ENCODE results near the gene PALS2. TPM values are rescaled to one million over a fixed set of nuclear protein-coding genes. Genes with fewer than 3 reads are reported as not detected.

Gene PALS2
- total RNA-seq, 1 experiment from 2014 or later, result 44.6 TPM

- H3K79me2 ChIP-seq (ENCODE audit: insufficient read depth, low read length), result peaks cover 92% of the 10 kb centered on the region
- intact Hi-C loops (cut with micrococcal nuclease), result no loop called here
Measured at GRCh38 chr7:24611130-24611529, 37.9 kb downstream of the PALS2 start.

GRCh38 chr7:24617957-24618616 lies 44.8 kb downstream of the PALS2 start:
- no peak overlapping the region for H3K9ac ChIP-seq (ENCODE audit: low read length)
- ChIA-PET RAD21 (ENCODE audit: low non-redundant PET in 1 of 2, low total read pairs in 2 of 2, uncharacterized antibody in 2 of 2, unreplicated experiment in 2 of 2) (no interaction called here), CTCF (no interaction called here), POLR2A (interaction anchor here (0.5 kb wide), 1 partner anchor 20 kb away, joined by 6 read pairs; no protein-coding TSS in a partner anchor)
- H3K27me3 ChIP-seq (ENCODE audit: insufficient read depth, low read length), result no peaks in the 10 kb centered on the region
- no peaks in the 10 kb centered on the region for H3K36me3 ChIP-seq (ENCODE audit: control insufficient read depth in 1 of 2, insufficient read depth in 2 of 2, low read length in 2 of 2)
- H3K9me2 ChIP-seq (ENCODE audit: insufficient read depth), result no peaks in the 10 kb centered on the region
- no peak for DNase-seq (ENCODE audit: low read depth, low spot score)
- H4K20me1 ChIP-seq (ENCODE audit: insufficient read depth), result peaks cover 5% of the 10 kb centered on the region; the same call in 1 of the 2 replicates
- H3K4me3 ChIP-seq (replicated peaks in 1 of 2; ENCODE audit: low read depth in 1 of 2, low read length in 2 of 2), result no peak overlapping the region
- no peaks in the 10 kb centered on the region for H3K9me3 ChIP-seq (ENCODE audit: control insufficient read depth in 1 of 2, insufficient read depth in 1 of 2, low read depth in 1 of 2, low read length in 2 of 2)
- intact Hi-C loops (cut with micrococcal nuclease), result no loop called here
- BruUV-seq (replicated peaks), result no TSS peak
- H3K4me1 ChIP-seq (ENCODE audit: control insufficient read depth in 1 of 2, insufficient read depth in 2 of 2, low read length in 2 of 2), result no peaks in the 10 kb centered on the region
- peaks cover 94% of the 10 kb centered on the region for H3K79me2 ChIP-seq (ENCODE audit: insufficient read depth, low read length)
- no peak overlapping the region for H3K27ac ChIP-seq (ENCODE audit: low read depth, low read length)
- no peak overlapping the region for H3K4me2 ChIP-seq (ENCODE audit: low read length)
- H2AFZ ChIP-seq (ENCODE audit: low read depth, low read length, poor library complexity, severe bottlenecking), result no peak overlapping the region
- no peak for ATAC-seq
- no peak for TF ChIP-seq SP1 (IDR thresholded peaks at IDR 0.05; ENCODE audit: low read depth)
- TF ChIP-seq ZFX (IDR thresholded peaks at IDR 0.05), result no peak
- no peak for TF ChIP-seq CEBPB (IDR thresholded peaks at IDR 0.05; ENCODE audit: low read depth)
- no peak for TF ChIP-seq RAD21 (IDR thresholded peaks at IDR 0.05; ENCODE audit: low read depth)
- no peak for TF ChIP-seq POLR2A (IDR thresholded peaks at IDR 0.05; ENCODE audit: borderline replicate concordance, extremely low read depth, insufficient read depth, insufficient read length)
- no peak for TF ChIP-seq SIN3A (IDR thresholded peaks at IDR 0.05; ENCODE audit: low read depth)
- TF ChIP-seq JUND (IDR thresholded peaks at IDR 0.05), result no peak
- TF ChIP-seq FOSL1 (IDR thresholded peaks at IDR 0.05; ENCODE audit: low read depth), result no peak
- TF ChIP-seq EZH2phosphoT487 (IDR thresholded peaks at IDR 0.05; ENCODE audit: borderline replicate concordance), result no peak
- no peak for TF ChIP-seq TCF7L2 (IDR thresholded peaks at IDR 0.05; ENCODE audit: borderline replicate concordance, extremely low read depth, insufficient read depth, insufficient read length)
- TF ChIP-seq CBX3 (IDR thresholded peaks at IDR 0.05; ENCODE audit: low read depth), result no peak
- no peak for TF ChIP-seq ATF3 (IDR thresholded peaks at IDR 0.05)
- TF ChIP-seq YY1 (IDR thresholded peaks at IDR 0.05; ENCODE audit: extremely low read depth, insufficient replicate concordance, low read depth, low read length), result no peak
- TF ChIP-seq ELF1 (IDR thresholded peaks at IDR 0.05; ENCODE audit: borderline replicate concordance, low read depth), result no peak
- TF ChIP-seq MAX (IDR thresholded peaks at IDR 0.05), result no peak
- TF ChIP-seq REST (IDR thresholded peaks at IDR 0.05; ENCODE audit: low read depth), result no peak
- TF ChIP-seq SRF (IDR thresholded peaks at IDR 0.05; ENCODE audit: low read depth), result no peak

More at GRCh38 chr7:24611130-24611529, 37.9 kb downstream of the PALS2 start:
- CTCF ChIA-PET, result no interaction called here
- Histone ChIP-seq H3K9me2 (ENCODE audit: insufficient read depth) (no peaks in the 10 kb centered on the region), H3K9me3 (ENCODE audit: control insufficient read depth in 1 of 2, insufficient read depth in 1 of 2, low read depth in 1 of 2, low read length in 2 of 2) (no peaks in the 10 kb centered on the region), H3K4me2 (ENCODE audit: low read length) (no peak overlapping the region), H2AFZ (ENCODE audit: low read depth, low read length, poor library complexity, severe bottlenecking) (no peak overlapping the region), H3K4me1 (ENCODE audit: control insufficient read depth in 1 of 2, insufficient read depth in 2 of 2, low read length in 2 of 2) (no peaks in the 10 kb centered on the region), H3K27ac (ENCODE audit: low read depth, low read length) (no peak overlapping the region), H4K20me1 (ENCODE audit: insufficient read depth) (peaks cover 11% of the 10 kb centered on the region; the same call in 1 of the 2 replicates), H3K4me3 (replicated peaks in 1 of 2; ENCODE audit: low read depth in 1 of 2, low read length in 2 of 2) (no peak overlapping the region), H3K9ac (ENCODE audit: low read length) (no peak overlapping the region), H3K27me3 (ENCODE audit: insufficient read depth, low read length) (no peaks in the 10 kb centered on the region), H3K36me3 (ENCODE audit: control insufficient read depth in 1 of 2, insufficient read depth in 2 of 2, low read length in 2 of 2) (no peaks in the 10 kb centered on the region)
- TF ChIP-seq ZNF274 (IDR thresholded peaks at IDR 0.05; ENCODE audit: low read depth, low read length) (no peak), MAX (IDR thresholded peaks at IDR 0.05) (no peak)
- DNase-seq (ENCODE audit: low read depth, low spot score) (no peak), ATAC-seq (no peak)
- RAD21 ChIA-PET (ENCODE audit: low non-redundant PET in 1 of 2, low total read pairs in 2 of 2, uncharacterized antibody in 2 of 2, unreplicated experiment in 2 of 2), result no interaction called here
- POLR2A ChIA-PET, result no interaction called here
- no TSS peak for BruUV-seq (replicated peaks)
